OCI-LY7 (cell line): ENCODE measurements around the gene ZNF547. TPM values are rescaled to one million over a fixed set of nuclear protein-coding genes. Genes with fewer than 3 reads are reported as not detected.
"Not testable (repeated sequence)": the region's sequence is repeated elsewhere in the genome, so short reads cannot be mapped to it uniquely, and the experiment has no call there.

Experiments used
- BruUV-seq: library from RNA; stranded (reverse); fragments of 400-500 nt; replicated peaks from 2 replicates; lab custom pipeline; 2021; lab: Mats Ljungman, UMichigan
- CTCF ChIA-PET: fragments of 300-600 bp; sonication (Branson Sonifier 250); formaldehyde crosslinking; loops from one replicate; lab custom pipeline; 2022; ENCODE audit warnings: antibody characterized with exemption; ENCODE audit not compliant: unreplicated experiment; lab: Charles Lee
- POLR2A ChIA-PET: fragments of 300-600 bp; sonication (Branson Sonifier 250); formaldehyde crosslinking; loops from one replicate; lab custom pipeline; 2022; ENCODE audit warnings: antibody characterized with exemption; lab: Charles Lee
- DNase-seq: peaks from one replicate; pipeline ENCODE4 v3.0.0-alpha.2; 2015; ENCODE audit warnings: low spot score
- H2AFZ ChIP-seq: fragments of 200-600 bp; sonication (generic), shearing (Covaris generic); 2 replicates; pipeline ENCODE4 v1.6.1; 2014; ENCODE audit warnings: mild to moderate bottlenecking, antibody characterized with exemption, low read length, moderate library complexity
- H3K27ac ChIP-seq: fragments of 200-600 bp; sonication (generic); 2 replicates; pipeline ENCODE4 v1.5.1; 2014; ENCODE audit warnings: mixed run types, low read depth, mild to moderate bottlenecking, moderate library complexity, low read length, inconsistent platforms; ENCODE audit not compliant: poor library complexity, severe bottlenecking
- H3K36me3 ChIP-seq: fragments of 200-600 bp; sonication (generic); 2 replicates; pipeline ENCODE4 v1.6.1; 2014; ENCODE audit warnings: mild to moderate bottlenecking, antibody characterized with exemption, low read length, moderate library complexity, mixed read lengths; ENCODE audit not compliant: insufficient read depth
- H3K4me1 ChIP-seq: fragments of 200-600 bp; sonication (generic); 2 replicates; pipeline ENCODE4 v1.5.1; 2014; ENCODE audit warnings: mild to moderate bottlenecking, low read length; ENCODE audit not compliant: insufficient read depth, poor library complexity, severe bottlenecking
- H3K4me2 ChIP-seq: fragments of 200-600 bp; sonication (generic); 2 replicates; pipeline ENCODE4 v1.6.1; 2014; ENCODE audit warnings: mild to moderate bottlenecking, low read length
- H3K4me3 ChIP-seq: fragments of 200-600 bp; sonication (generic); 2 replicates; pipeline ENCODE4 v1.5.1; 2014; ENCODE audit warnings: mild to moderate bottlenecking, low read depth, low read length; ENCODE audit not compliant: poor library complexity, severe bottlenecking
- H3K79me2 ChIP-seq: fragments of 200-600 bp; sonication (generic); 2 replicates; pipeline ENCODE4 v1.6.1; 2016; ENCODE audit warnings: low read depth, mild to moderate bottlenecking, low read length, moderate library complexity, mixed read lengths; ENCODE audit not compliant: insufficient read depth
- H3K9me2 ChIP-seq: fragments of 200-600 bp; sonication (generic); 2 replicates; pipeline ENCODE4 v1.6.1; 2016; ENCODE audit warnings: mild to moderate bottlenecking, low read length, mixed read lengths; ENCODE audit not compliant: insufficient read depth
- H3K9me3 ChIP-seq: fragments of 200-600 bp; sonication (generic); 2 replicates; pipeline ENCODE4 v1.6.1; 2014; ENCODE audit warnings: mild to moderate bottlenecking, mixed run types, low read length, mixed read lengths
- H4K20me1 ChIP-seq: fragments of 200-600 bp; sonication (generic); 2 replicates; pipeline ENCODE4 v1.6.1; 2014; ENCODE audit warnings: mild to moderate bottlenecking, antibody characterized with exemption, low read length, moderate library complexity, mixed read lengths; ENCODE audit not compliant: insufficient read depth
- CTCF ChIP-seq: fragments of 200-600 bp; sonication (generic); conservative IDR thresholded peaks from 2 replicates; pipeline ENCODE4 v1.5.1; 2014; ENCODE audit warnings: mild to moderate bottlenecking, antibody characterized with exemption, low read length, moderate library complexity, mixed read lengths
- EZH2phosphoT487 ChIP-seq: fragments of 200-600 bp; sonication (generic); IDR thresholded peaks from 2 replicates; pipeline ENCODE4 v1.6.1; 2018; ENCODE audit warnings: low read depth, borderline replicate concordance, mild to moderate bottlenecking, mixed run types, antibody characterized with exemption, low read length, moderate library complexity, mixed read lengths
- intact Hi-C: fragments of 100-400 bp; cut with micrococcal nuclease; formaldehyde crosslinking; loops from one replicate; pipeline ENCODE4 v1.10.0; 2022; ENCODE audit not compliant: unreplicated experiment
- total RNA-seq, 2 experiments: library from RNA; depleted of rRNA in 1 of 2; stranded (reverse); fragments of >200 nt in 1 of 2; shearing (Covaris generic) in 1 of 2; gene quantifications; 2 replicates each; pipeline ENCODE4 v1.2.3, GENCODE V29; 2014 to 2022

The ZNF547 gene
- total RNA-seq, 2 experiments from 2014 or later, result 3.9 to 4.5 TPM

- intact Hi-C loops, result no loop called here
- BruUV-seq, result no TSS peak
- POLR2A ChIA-PET, result interaction anchor here (0.6 to 0.7 kb wide), 3 partner anchors 16 to 305 kb away, joined by 3 to 4 read pairs (median 4); no protein-coding TSS in a partner anchor
Observed at GRCh38 chr19:57366776-57367175, 3.4 kb downstream of the ZNF547 start.

GRCh38 chr19:57374179-57374578 is 10.8 kb downstream of the ZNF547 start:
- Histone ChIP-seq H3K4me3 (no peak overlapping the region), H3K79me2 (no peaks in the 10 kb centered on the region), H4K20me1 (no peaks in the 10 kb centered on the region), H3K4me2 (no peak overlapping the region), H3K4me1 (no peaks in the 10 kb centered on the region), H3K27ac (no peak overlapping the region), H3K9me3 (peaks cover 22% of the 10 kb centered on the region), H3K9me2 (no peaks in the 10 kb centered on the region), H2AFZ (no peak overlapping the region), H3K36me3 (peaks cover 56% of the 10 kb centered on the region)
- ChIA-PET CTCF (no interaction called here), POLR2A (no interaction called here)
- intact Hi-C loops, result no loop called here
- no peak for DNase-seq
- TF ChIP-seq EZH2phosphoT487, result no peak
- no peak for TF ChIP-seq CTCF
- no TSS peak for BruUV-seq

More at GRCh38 chr19:57366776-57367175, 3.4 kb downstream of the ZNF547 start:
- H4K20me1 ChIP-seq, result no peaks in the 10 kb centered on the region
- H3K4me2 ChIP-seq, result no peak overlapping the region
- TF ChIP-seq CTCF (no peak), EZH2phosphoT487 (no peak)
- no peak overlapping the region for H3K4me3 ChIP-seq
- CTCF ChIA-PET, result no interaction called here
- H2AFZ ChIP-seq, result no peak overlapping the region
- peaks cover 6% of the 10 kb centered on the region; the same call in 1 of the 2 replicates for H3K79me2 ChIP-seq
- no peaks in the 10 kb centered on the region for H3K36me3 ChIP-seq
- DNase-seq, result no peak
- H3K9me2 ChIP-seq, result no peaks in the 10 kb centered on the region
- peaks cover 12% of the 10 kb centered on the region for H3K4me1 ChIP-seq
- no peak overlapping the region for H3K27ac ChIP-seq
- no peaks in the 10 kb centered on the region for H3K9me3 ChIP-seq

GRCh38 chr19:57374647-57375046 is 11.3 kb downstream of the ZNF547 start:
- DNase-seq, H3K4me2 ChIP-seq, H3K9me2 ChIP-seq, H2AFZ ChIP-seq, intact Hi-C loops, CTCF ChIA-PET, POLR2A ChIA-PET, H3K4me1 ChIP-seq, H3K79me2 ChIP-seq, BruUV-seq, H3K27ac ChIP-seq, H4K20me1 ChIP-seq, H3K4me3 ChIP-seq: not testable (repeated sequence)
- Histone ChIP-seq H3K9me3 (peaks cover 26% of the 10 kb centered on the region), H3K36me3 (peaks cover 56% of the 10 kb centered on the region)
